ENCODE data around the gene OASL. TPM values are rescaled to one million over a fixed set of nuclear protein-coding genes. Genes with fewer than 3 reads are reported as not detected.

Gene OASL
- polyA plus RNA-seq, 1 donor from 2014 or later = 0.42 TPM

- Histone ChIP-seq H4K20me1 (ENCODE audit: insufficient read depth) (no peaks in the 10 kb centered on the region), H3K9me3 (ENCODE audit: low read length) (no peaks in the 10 kb centered on the region), H3K27ac (ENCODE audit: low read length) (no peak overlapping the region), H3K4me3 (ENCODE audit: low read length) (no peak overlapping the region), H3K4me2 (ENCODE audit: low read length) (no peak overlapping the region), H3F3A (ENCODE audit: insufficient read depth, low read length, poor library complexity, severe bottlenecking) (no peaks in the 10 kb centered on the region), H2AFZ (ENCODE audit: low read depth, low read length) (no peak overlapping the region), H3K36me3 (ENCODE audit: insufficient read depth, low read length) (no peaks in the 10 kb centered on the region), H3K9ac (ENCODE audit: low read length) (no peak overlapping the region), H3K79me2 (replicated peaks; ENCODE audit: insufficient read depth, low read length) (no peaks in the 10 kb centered on the region), H3K9me2 (ENCODE audit: insufficient read depth, low read length) (no peaks in the 10 kb centered on the region), H3K27me3 (ENCODE audit: insufficient read depth, low read depth, low read length) (no peaks in the 10 kb centered on the region)
- TF ChIP-seq REST (IDR thresholded peaks at IDR 0.05; ENCODE audit: borderline replicate concordance) (no peak), POLR2AphosphoS5 (IDR thresholded peaks at IDR 0.05) (no peak), EP300 (conservative IDR thresholded peaks at IDR 0.05; ENCODE audit: poor library complexity, severe bottlenecking) (no peak), CTCF (IDR thresholded peaks at IDR 0.05; ENCODE audit: poor library complexity, severe bottlenecking) (no peak), RAD21 (conservative IDR thresholded peaks at IDR 0.05) (no peak), EZH2 (IDR thresholded peaks at IDR 0.05; ENCODE audit: borderline replicate concordance, insufficient read depth, low read length, poor library complexity, severe bottlenecking) (no peak), TAF1 (IDR thresholded peaks at IDR 0.05; ENCODE audit: low read depth) (no peak), SMC3 (conservative IDR thresholded peaks at IDR 0.05; ENCODE audit: poor library complexity) (no peak)
Measured at GRCh38 chr12:120994589-120995337, 44.3 kb downstream of the OASL start.

GRCh38 chr12:120994059-120994458, 45.0 kb downstream of the OASL start:
- no peaks in the 10 kb centered on the region for H3K9me2 ChIP-seq (ENCODE audit: insufficient read depth, low read length)
- H3K4me3 ChIP-seq (ENCODE audit: low read length) = no peak overlapping the region
- no peak overlapping the region for H2AFZ ChIP-seq (ENCODE audit: low read depth, low read length)
- H3K27ac ChIP-seq (ENCODE audit: low read length) = no peak overlapping the region
- H3K36me3 ChIP-seq (ENCODE audit: insufficient read depth, low read length) = no peaks in the 10 kb centered on the region
- TF ChIP-seq SMC3 (conservative IDR thresholded peaks at IDR 0.05; ENCODE audit: poor library complexity) (no peak), MXI1 (conservative IDR thresholded peaks at IDR 0.05; ENCODE audit: poor library complexity, severe bottlenecking) (no peak), TAF1 (IDR thresholded peaks at IDR 0.05; ENCODE audit: low read depth) (no peak), RAD21 (conservative IDR thresholded peaks at IDR 0.05) (no peak), EP300 (conservative IDR thresholded peaks at IDR 0.05; ENCODE audit: poor library complexity, severe bottlenecking) (no peak), POLR2AphosphoS5 (IDR thresholded peaks at IDR 0.05) (no peak), REST (IDR thresholded peaks at IDR 0.05; ENCODE audit: borderline replicate concordance) (no peak), EZH2 (IDR thresholded peaks at IDR 0.05; ENCODE audit: borderline replicate concordance, insufficient read depth, low read length, poor library complexity, severe bottlenecking) (no peak), CTCF (IDR thresholded peaks at IDR 0.05; ENCODE audit: poor library complexity, severe bottlenecking) (no peak)
- H3K27me3 ChIP-seq (ENCODE audit: insufficient read depth, low read depth, low read length) = no peaks in the 10 kb centered on the region
- no peak overlapping the region for H3K4me2 ChIP-seq (ENCODE audit: low read length)
- H3K9ac ChIP-seq (ENCODE audit: low read length) = no peak overlapping the region
- no peaks in the 10 kb centered on the region for H4K20me1 ChIP-seq (ENCODE audit: insufficient read depth)
- H3K79me2 ChIP-seq (replicated peaks; ENCODE audit: insufficient read depth, low read length) = no peaks in the 10 kb centered on the region
- no peaks in the 10 kb centered on the region for H3K9me3 ChIP-seq (ENCODE audit: low read length)
- H3F3A ChIP-seq (ENCODE audit: insufficient read depth, low read length, poor library complexity, severe bottlenecking) = no peaks in the 10 kb centered on the region
